Testis (tissue), 2 donors: ENCODE data around the gene KRT14.

Experiments used
- POLR2A ChIP-seq: fragments of 450-650 bp; IDR thresholded peaks from one replicate; pipeline ENCODE4 v1.6.1; 2017; ENCODE audit warnings: antibody characterized with exemption, mild to moderate bottlenecking, moderate library complexity
- TF ChIP-seq, protein P1 (sequence below), 3 experiments: fragments of 450-650 bp in 2 of 3; fragments of 200-600 bp in 1 of 3; sonication (generic) in 1 of 3; IDR thresholded peaks; one replicate each; pipeline ENCODE4 v1.5.1; 2016 to 2019; ENCODE audit warnings: antibody characterized with exemption in 3 of 3, mild to moderate bottlenecking in 2 of 3, moderate library complexity in 1 of 3

DNA sequence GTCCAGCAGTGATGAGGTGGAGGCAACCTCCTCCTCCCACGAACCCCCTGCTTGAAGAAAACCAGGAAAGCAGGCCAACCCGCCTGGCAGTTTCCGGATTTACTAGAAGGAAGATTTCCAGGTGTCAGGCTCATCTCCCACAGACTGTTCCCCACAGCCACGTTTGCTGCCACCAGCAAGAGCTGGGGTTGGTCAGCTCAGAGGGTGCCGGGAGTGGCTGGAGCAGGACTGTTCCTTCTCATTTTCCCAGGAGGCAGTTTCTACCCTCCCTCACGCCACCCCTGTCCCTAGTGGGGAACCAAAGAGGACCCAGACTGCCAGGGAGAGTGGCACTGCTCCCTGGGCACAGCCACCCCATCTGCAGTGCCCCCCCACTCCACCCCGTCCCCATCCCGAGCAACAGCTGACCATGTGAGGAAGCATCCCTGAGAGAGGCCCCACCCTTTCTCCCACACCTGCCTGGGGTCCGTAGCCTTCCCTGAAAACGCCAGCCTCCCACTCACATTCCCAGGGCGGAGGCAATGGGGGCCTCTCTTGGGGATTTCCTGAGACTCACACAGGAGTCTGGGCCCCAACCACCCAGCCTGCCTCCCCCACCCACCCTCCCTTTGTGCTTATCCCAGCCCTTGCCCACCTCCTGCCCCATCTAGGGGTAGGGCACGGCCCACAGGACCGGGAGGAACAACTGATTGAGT, 31.8 kb upstream of the KRT14 start:
- TF ChIP-seq, protein P1, sequence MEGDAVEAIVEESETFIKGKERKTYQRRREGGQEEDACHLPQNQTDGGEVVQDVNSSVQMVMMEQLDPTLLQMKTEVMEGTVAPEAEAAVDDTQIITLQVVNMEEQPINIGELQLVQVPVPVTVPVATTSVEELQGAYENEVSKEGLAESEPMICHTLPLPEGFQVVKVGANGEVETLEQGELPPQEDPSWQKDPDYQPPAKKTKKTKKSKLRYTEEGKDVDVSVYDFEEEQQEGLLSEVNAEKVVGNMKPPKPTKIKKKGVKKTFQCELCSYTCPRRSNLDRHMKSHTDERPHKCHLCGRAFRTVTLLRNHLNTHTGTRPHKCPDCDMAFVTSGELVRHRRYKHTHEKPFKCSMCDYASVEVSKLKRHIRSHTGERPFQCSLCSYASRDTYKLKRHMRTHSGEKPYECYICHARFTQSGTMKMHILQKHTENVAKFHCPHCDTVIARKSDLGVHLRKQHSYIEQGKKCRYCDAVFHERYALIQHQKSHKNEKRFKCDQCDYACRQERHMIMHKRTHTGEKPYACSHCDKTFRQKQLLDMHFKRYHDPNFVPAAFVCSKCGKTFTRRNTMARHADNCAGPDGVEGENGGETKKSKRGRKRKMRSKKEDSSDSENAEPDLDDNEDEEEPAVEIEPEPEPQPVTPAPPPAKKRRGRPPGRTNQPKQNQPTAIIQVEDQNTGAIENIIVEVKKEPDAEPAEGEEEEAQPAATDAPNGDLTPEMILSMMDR (IDR thresholded peaks at IDR 0.05), result no peak
- TF ChIP-seq POLR2A, result no peak
